Neural crest cell (in vitro differentiated cells): Measurements from ENCODE around the gene SRPK1. TPM values are rescaled to one million over a fixed set of nuclear protein-coding genes. Genes with fewer than 3 reads are reported as not detected.

Source experiments
- DNase-seq: peaks from one replicate; pipeline ENCODE4 v3.0.0; 2021; ENCODE audit warnings: low read depth, mixed read lengths, low spot score
- H3K27ac Mint-ChIP-seq: one replicate; pipeline ENCODE4 v1.8.0; 2021; ENCODE audit warnings: mild to moderate bottlenecking, mixed read lengths; ENCODE audit not compliant: unreplicated experiment
- H3K27me3 Mint-ChIP-seq: 2 replicates; pipeline ENCODE4 v1.8.0; 2021; ENCODE audit warnings: low read depth, mild to moderate bottlenecking, mixed read lengths
- H3K36me3 Mint-ChIP-seq: 2 replicates; pipeline ENCODE4 v1.8.0; 2021; ENCODE audit warnings: low read depth, mild to moderate bottlenecking, mixed read lengths
- H3K4me1 Mint-ChIP-seq: 2 replicates; pipeline ENCODE4 v1.8.0; 2021; ENCODE audit warnings: mixed read lengths
- H3K4me3 Mint-ChIP-seq: one replicate; pipeline ENCODE4 v1.8.0; 2021; ENCODE audit warnings: mild to moderate bottlenecking, mixed read lengths
- H3K9me3 Mint-ChIP-seq: 2 replicates; pipeline ENCODE4 v1.8.0; 2021; ENCODE audit warnings: mixed read lengths
- CTCF ChIP-seq: fragments of 200-600 bp; sonication (generic); conservative IDR thresholded peaks from 2 replicates; pipeline ENCODE4 v1.5.0; 2021; ENCODE audit warnings: antibody characterized with exemption, mild to moderate bottlenecking
- total RNA-seq: library from RNA; stranded (reverse); gene quantifications from 2 replicates; pipeline ENCODE4 v1.2.1, GENCODE V29; 2021

Gene SRPK1
- total RNA-seq, 1 donor from 2014 or later: 113 TPM

- H3K27me3 Mint-ChIP-seq: no peaks in the 10 kb centered on the region
- H3K27ac Mint-ChIP-seq: no peak overlapping the region
- TF ChIP-seq CTCF: no peak
- no peak overlapping the region for H3K4me3 Mint-ChIP-seq
- H3K36me3 Mint-ChIP-seq: peaks cover 25% of the 10 kb centered on the region
- H3K9me3 Mint-ChIP-seq: peaks cover 3% of the 10 kb centered on the region
- DNase-seq: no peak
- peaks cover 28% of the 10 kb centered on the region for H3K4me1 Mint-ChIP-seq
Observed at GRCh38 chr6:35894776-35895175, 26.1 kb downstream of the SRPK1 start.

GRCh38 chr6:35893246-35893645 is 27.7 kb downstream of the SRPK1 start:
- peaks cover 28% of the 10 kb centered on the region for H3K4me1 Mint-ChIP-seq
- peak overlapping the region; percentile 22 for H3K27ac Mint-ChIP-seq
- DNase-seq: no peak
- no peaks in the 10 kb centered on the region for H3K9me3 Mint-ChIP-seq
- H3K36me3 Mint-ChIP-seq: peaks cover 19% of the 10 kb centered on the region
- no peak overlapping the region for H3K4me3 Mint-ChIP-seq
- H3K27me3 Mint-ChIP-seq: no peaks in the 10 kb centered on the region
- TF ChIP-seq CTCF: no peak

- Mint-ChIP-seq H3K27ac (no peak overlapping the region), H3K4me1 (peaks cover 28% of the 10 kb centered on the region), H3K4me3 (no peak overlapping the region), H3K9me3 (no peaks in the 10 kb centered on the region), H3K27me3 (no peaks in the 10 kb centered on the region), H3K36me3 (peaks cover 16% of the 10 kb centered on the region)
- no peak for DNase-seq
- TF ChIP-seq CTCF: no peak
Observed at GRCh38 chr6:35892482-35892881, 28.4 kb downstream of the SRPK1 start.

- Mint-ChIP-seq H3K9me3 (peaks cover 13% of the 10 kb centered on the region), H3K4me3 (no peak overlapping the region), H3K36me3 (peaks cover 44% of the 10 kb centered on the region), H3K4me1 (no peaks in the 10 kb centered on the region), H3K27me3 (no peaks in the 10 kb centered on the region), H3K27ac (no peak overlapping the region)
- DNase-seq: no peak
- no peak for TF ChIP-seq CTCF
Observed at GRCh38 chr6:35879151-35879550, 41.7 kb downstream of the SRPK1 start.

GRCh38 chr6:35876902-35877301 is 44.0 kb downstream of the SRPK1 start:
- peaks cover 11% of the 10 kb centered on the region for H3K9me3 Mint-ChIP-seq
- H3K27ac Mint-ChIP-seq: no peak overlapping the region
- no peak for TF ChIP-seq CTCF
- H3K4me3 Mint-ChIP-seq: no peak overlapping the region
- no peaks in the 10 kb centered on the region for H3K4me1 Mint-ChIP-seq
- H3K27me3 Mint-ChIP-seq: no peaks in the 10 kb centered on the region
- peaks cover 36% of the 10 kb centered on the region for H3K36me3 Mint-ChIP-seq
- DNase-seq: no peak

- Mint-ChIP-seq H3K27ac (no peak overlapping the region), H3K36me3 (peaks cover 26% of the 10 kb centered on the region), H3K4me1 (no peaks in the 10 kb centered on the region), H3K27me3 (no peaks in the 10 kb centered on the region), H3K4me3 (no peak overlapping the region), H3K9me3 (peaks cover under 1% of the 10 kb centered on the region)
- no peak for TF ChIP-seq CTCF
- no peak for DNase-seq
Observed at GRCh38 chr6:35874730-35875129, 46.2 kb downstream of the SRPK1 start.
